Measurements from ENCODE around the gene PARP12.
A peak's percentile ranks its signal among the peaks of the same experiment; 100 is the strongest.

Gene PARP12

GRCh38 chr7:140010194-140010895 lies 52.4 kb downstream of the PARP12 start:
- no peak for DNase-seq

- DNase-seq, result no peak
Measured at GRCh38 chr7:140009735-140010134, 53.0 kb downstream of the PARP12 start.

- no peak for DNase-seq
Measured at GRCh38 chr7:140008755-140009610, 53.8 kb downstream of the PARP12 start.

GRCh38 chr7:140007051-140007690 lies 55.6 kb downstream of the PARP12 start:
- DNase-seq, result no peak

GRCh38 chr7:140006600-140006999 lies 56.2 kb downstream of the PARP12 start:
- DNase-seq, result no peak

GRCh38 chr7:140005754-140006503 lies 56.8 kb downstream of the PARP12 start:
- peak; percentile 70 for DNase-seq

- no peak for DNase-seq
Measured at GRCh38 chr7:140005341-140005740, 57.4 kb downstream of the PARP12 start.

GRCh38 chr7:140004672-140005071 lies 58.1 kb downstream of the PARP12 start:
- DNase-seq, result no peak

- DNase-seq, result peak; percentile 57
Measured at GRCh38 chr7:140003913-140004382, 58.8 kb downstream of the PARP12 start.

GRCh38 chr7:140000666-140001268 lies 62.0 kb downstream of the PARP12 start:
- no peak for DNase-seq

- DNase-seq, result no peak
Measured at GRCh38 chr7:139999516-139999915, 63.2 kb downstream of the PARP12 start.

GRCh38 chr7:139998572-139998971 lies 64.2 kb downstream of the PARP12 start:
- no peak for DNase-seq

- DNase-seq, result no peak
Measured at GRCh38 chr7:139995017-139995915, 67.5 kb downstream of the PARP12 start.

GRCh38 chr7:139994356-139994755 lies 68.4 kb downstream of the PARP12 start:
- DNase-seq, result no peak

- no peak for DNase-seq
Measured at GRCh38 chr7:139993592-139993991, 69.2 kb downstream of the PARP12 start.

GRCh38 chr7:139993169-139993568 lies 69.6 kb downstream of the PARP12 start:
- DNase-seq, result no peak

- no peak for DNase-seq
Measured at GRCh38 chr7:139992353-139993044, 70.3 kb downstream of the PARP12 start.

- no peak for DNase-seq
Measured at GRCh38 chr7:139991911-139992310, 70.8 kb downstream of the PARP12 start.

- no peak for DNase-seq
Measured at GRCh38 chr7:139991269-139991666, 71.5 kb downstream of the PARP12 start.

- DNase-seq, result no peak
Measured at GRCh38 chr7:139990571-139991268, 72.0 kb downstream of the PARP12 start.

All from 8988T (cell line).